SJSA1 (cell line): ENCODE data around the gene GRAP2. TPM values are rescaled to one million over a fixed set of nuclear protein-coding genes. Genes with fewer than 3 reads are reported as not detected.

Source experiments
- DNase-seq, 2 experiments: peaks; one replicate each; pipeline ENCODE4 v3.0.0-alpha.2; 2015 to 2020; ENCODE audit warnings: low spot score in 2 of 2, low read depth in 1 of 2
- H3K27ac ChIP-seq: fragments of 250-450 bp; sonication (Bioruptor Pico); 2 replicates; pipeline ENCODE4 v1.5.1; 2020; ENCODE audit warnings: mild to moderate bottlenecking, moderate library complexity
- H3K27me3 ChIP-seq: fragments of 250-450 bp; sonication (Bioruptor Pico); replicated peaks from 2 replicates; pipeline ENCODE4 v1.5.1; 2020; ENCODE audit warnings: mild to moderate bottlenecking, moderate library complexity
- H3K36me3 ChIP-seq: fragments of 250-450 bp; sonication (Bioruptor Pico); 2 replicates; pipeline ENCODE4 v1.5.1; 2020; ENCODE audit warnings: mild to moderate bottlenecking
- H3K4me1 ChIP-seq: fragments of 250-450 bp; sonication (Bioruptor Pico); replicated peaks from 2 replicates; pipeline ENCODE4 v1.6.1; 2021; ENCODE audit warnings: mild to moderate bottlenecking
- H3K4me3 ChIP-seq: fragments of 250-450 bp; sonication (Bioruptor Pico); 2 replicates; pipeline ENCODE4 v1.5.1; 2020; ENCODE audit warnings: mild to moderate bottlenecking
- H3K9me3 ChIP-seq: fragments of 250-450 bp; sonication (Bioruptor Pico); replicated peaks from 2 replicates; pipeline ENCODE4 v1.5.1; 2020; ENCODE audit warnings: mild to moderate bottlenecking
- total RNA-seq: library from RNA; depleted of rRNA; stranded (reverse); fragments of >200 nt; shearing (Covaris generic); gene quantifications from 2 replicates; pipeline ENCODE4 v1.2.3, GENCODE V29; 2014

The GRAP2 gene
- total RNA-seq, 1 experiment from 2014 or later = 0.61 TPM

DNA sequence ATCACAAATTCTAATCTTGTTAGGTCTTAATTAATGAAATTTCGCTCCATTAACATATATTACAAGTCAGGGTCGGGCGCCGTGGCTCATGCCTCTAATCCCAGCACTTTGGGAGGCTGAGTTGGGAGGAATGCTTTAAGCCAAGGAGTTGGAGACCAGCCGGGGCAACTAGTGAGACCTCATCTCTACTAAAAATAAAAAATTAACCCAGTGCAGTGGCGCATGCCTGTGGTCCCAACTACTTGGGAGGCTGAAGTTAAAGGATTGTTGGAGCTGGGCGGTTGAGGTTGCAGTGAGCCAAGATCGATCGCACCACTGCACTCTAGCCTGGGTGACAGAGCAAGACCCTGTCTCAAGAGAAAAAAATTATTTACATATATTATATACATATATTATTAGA, 61.2 kb downstream of the GRAP2 start:
- Histone ChIP-seq H3K4me3 (no peak overlapping the region), H3K27me3 (no peaks in the 10 kb centered on the region), H3K27ac (peak overlapping the region; percentile 94), H3K4me1 (peaks cover 48% of the 10 kb centered on the region), H3K36me3 (no peaks in the 10 kb centered on the region), H3K9me3 (no peaks in the 10 kb centered on the region)
- peak; percentile 54 to 57 for DNase-seq

DNA sequence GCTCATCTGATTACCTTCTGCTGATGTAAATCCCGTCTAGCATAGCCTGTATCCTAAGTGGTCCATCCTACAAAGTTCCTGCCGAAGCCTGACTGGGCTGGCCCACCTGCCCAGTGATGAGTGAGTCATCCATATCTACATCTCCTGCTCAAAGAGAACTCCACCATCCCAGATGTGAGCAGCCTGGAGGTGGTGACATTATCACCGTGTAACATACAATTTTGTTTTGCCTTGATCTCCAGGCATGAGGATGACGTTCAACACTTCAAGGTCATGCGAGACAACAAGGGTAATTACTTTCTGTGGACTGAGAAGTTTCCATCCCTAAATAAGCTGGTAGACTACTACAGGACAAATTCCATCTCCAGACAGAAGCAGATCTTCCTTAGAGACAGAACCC, 64.9 kb downstream of the GRAP2 start:
- Histone ChIP-seq H3K27me3 (no peaks in the 10 kb centered on the region), H3K4me3 (no peak overlapping the region), H3K9me3 (no peaks in the 10 kb centered on the region), H3K4me1 (peaks cover 54% of the 10 kb centered on the region), H3K36me3 (no peaks in the 10 kb centered on the region), H3K27ac (no peak overlapping the region)
- no peak for DNase-seq

DNA sequence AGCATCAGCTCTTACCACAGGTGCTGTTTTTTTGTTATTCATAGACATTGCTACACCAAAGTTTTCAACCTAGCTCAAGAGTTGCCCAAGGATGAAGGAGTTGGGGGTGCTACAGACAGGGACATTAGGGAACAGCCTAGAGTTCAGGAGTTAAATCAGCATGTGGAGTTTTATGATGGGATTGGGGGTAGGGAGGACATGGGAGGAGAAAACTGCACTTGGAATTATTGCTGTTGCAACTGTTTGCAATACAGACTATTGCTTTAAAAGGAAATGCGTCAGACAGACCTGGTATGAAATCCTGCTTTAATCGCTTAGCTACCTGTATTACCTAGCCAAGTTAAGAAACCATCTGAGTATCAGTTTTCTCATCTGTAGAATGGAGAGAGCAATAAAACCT, 65.6 kb downstream of the GRAP2 start:
- DNase-seq = no peak
- Histone ChIP-seq H3K36me3 (no peaks in the 10 kb centered on the region), H3K4me3 (no peak overlapping the region), H3K27ac (peak overlapping the region; percentile 42), H3K27me3 (no peaks in the 10 kb centered on the region), H3K9me3 (no peaks in the 10 kb centered on the region), H3K4me1 (peaks cover 48% of the 10 kb centered on the region)

DNA sequence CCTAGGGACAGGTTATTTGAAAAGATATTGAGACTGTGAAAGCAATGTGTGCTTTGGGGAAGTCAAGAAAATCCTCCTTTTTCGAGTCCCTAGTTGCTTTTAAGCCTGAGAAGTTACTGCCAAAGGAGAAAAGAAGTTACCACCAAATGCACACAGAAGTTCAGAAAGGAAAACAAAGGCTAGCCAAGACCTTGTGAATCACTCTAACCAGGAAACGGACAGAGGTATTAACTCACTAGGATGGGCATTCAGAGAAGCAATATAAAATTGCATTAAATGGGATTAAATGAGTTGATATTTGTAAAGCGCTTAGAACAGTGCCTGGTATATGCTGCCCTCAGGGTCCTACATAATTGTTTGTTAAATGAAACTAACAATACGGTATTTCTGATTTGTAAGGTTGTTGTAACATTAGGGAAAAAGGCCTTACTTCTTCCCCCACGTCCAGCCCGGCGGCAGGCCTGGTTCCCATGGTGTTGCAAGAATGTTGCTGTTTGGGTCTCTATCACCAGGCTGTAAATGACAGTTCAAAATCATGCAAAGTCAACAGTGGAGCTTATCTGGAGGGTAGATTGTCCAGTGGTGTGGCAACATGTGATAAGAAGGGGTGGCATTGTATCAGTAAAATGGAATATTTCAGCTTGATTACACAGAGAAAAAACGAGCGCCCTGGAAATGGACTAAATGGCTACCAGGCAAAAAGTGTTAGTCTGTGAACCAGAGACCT, 66.4 kb downstream of the GRAP2 start:
- Histone ChIP-seq H3K36me3 (no peaks in the 10 kb centered on the region), H3K27ac (peak overlapping the region; percentile 42), H3K27me3 (no peaks in the 10 kb centered on the region), H3K9me3 (no peaks in the 10 kb centered on the region), H3K4me3 (no peak overlapping the region), H3K4me1 (peaks cover 41% of the 10 kb centered on the region)
- DNase-seq = peak in 1 of 2 experiments; percentile 55

DNA sequence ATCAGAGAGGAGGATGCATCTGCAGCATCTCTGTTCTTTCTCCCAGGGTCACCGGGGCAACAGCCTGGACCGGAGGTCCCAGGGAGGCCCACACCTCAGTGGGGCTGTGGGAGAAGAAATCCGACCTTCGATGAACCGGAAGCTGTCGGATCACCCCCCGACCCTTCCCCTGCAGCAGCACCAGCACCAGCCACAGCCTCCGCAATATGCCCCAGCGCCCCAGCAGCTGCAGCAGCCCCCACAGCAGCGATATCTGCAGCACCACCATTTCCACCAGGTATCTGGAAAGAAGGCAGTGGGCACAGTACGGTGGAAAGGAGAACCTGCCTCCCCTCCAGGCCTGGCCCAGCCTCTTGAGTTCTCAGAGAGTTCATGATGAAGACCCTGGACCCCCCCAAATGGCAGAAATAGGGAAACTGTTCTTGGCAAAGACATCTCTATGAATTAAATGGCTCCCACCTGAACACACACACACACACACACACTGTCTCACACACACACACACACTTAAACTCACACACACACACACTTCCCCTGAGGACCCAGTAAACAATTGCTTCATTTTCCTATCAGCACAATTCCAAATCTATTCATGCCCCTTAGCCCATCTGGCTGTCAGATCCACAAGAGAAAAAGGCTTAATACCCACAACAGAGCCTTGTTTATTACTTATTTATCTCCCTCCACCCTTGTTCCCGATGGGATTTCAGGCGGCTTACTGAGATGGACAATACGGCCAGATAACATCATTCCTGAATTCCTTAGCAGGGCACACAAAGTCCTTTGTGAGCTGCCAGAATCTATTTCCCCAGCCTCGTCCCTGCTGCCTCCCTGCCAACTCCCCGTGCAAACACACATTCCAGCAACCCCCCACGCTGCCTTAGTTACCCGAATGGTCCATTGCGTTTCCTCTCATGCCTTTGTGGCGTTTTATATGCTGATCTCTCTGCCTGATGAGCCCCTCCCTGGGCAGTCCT, 67.4 kb downstream of the GRAP2 start:
- Histone ChIP-seq H3K27me3 (no peaks in the 10 kb centered on the region), H3K27ac (0 out of 2 replicates have a peak overlapping the region, but pooled peaks have one; percentile 24), H3K9me3 (no peaks in the 10 kb centered on the region), H3K4me3 (no peak overlapping the region), H3K36me3 (no peaks in the 10 kb centered on the region), H3K4me1 (peaks cover 36% of the 10 kb centered on the region)
- peak; percentile 53 to 68 for DNase-seq

DNA sequence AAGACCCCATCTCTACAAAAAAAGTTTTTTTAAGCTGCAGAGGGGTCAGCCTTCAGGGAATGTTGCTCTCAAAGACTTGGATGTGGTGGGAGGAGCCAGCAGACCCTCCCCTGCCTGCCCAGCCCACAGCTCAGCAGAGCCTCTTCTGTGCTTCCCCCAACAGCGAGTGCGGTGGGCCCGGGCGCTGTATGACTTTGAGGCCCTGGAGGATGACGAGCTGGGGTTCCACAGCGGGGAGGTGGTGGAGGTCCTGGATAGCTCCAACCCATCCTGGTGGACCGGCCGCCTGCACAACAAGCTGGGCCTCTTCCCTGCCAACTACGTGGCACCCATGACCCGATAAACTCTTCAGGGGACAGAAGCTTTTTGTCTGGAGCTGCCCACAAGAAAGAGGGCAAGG, 69.9 kb downstream of the GRAP2 start:
- DNase-seq = no peak
- no peak overlapping the region for H3K4me3 ChIP-seq
- H3K27ac ChIP-seq = no peak overlapping the region
- H3K36me3 ChIP-seq = no peaks in the 10 kb centered on the region
- H3K9me3 ChIP-seq = no peaks in the 10 kb centered on the region
- no peaks in the 10 kb centered on the region for H3K27me3 ChIP-seq
- peaks cover 36% of the 10 kb centered on the region for H3K4me1 ChIP-seq

DNA sequence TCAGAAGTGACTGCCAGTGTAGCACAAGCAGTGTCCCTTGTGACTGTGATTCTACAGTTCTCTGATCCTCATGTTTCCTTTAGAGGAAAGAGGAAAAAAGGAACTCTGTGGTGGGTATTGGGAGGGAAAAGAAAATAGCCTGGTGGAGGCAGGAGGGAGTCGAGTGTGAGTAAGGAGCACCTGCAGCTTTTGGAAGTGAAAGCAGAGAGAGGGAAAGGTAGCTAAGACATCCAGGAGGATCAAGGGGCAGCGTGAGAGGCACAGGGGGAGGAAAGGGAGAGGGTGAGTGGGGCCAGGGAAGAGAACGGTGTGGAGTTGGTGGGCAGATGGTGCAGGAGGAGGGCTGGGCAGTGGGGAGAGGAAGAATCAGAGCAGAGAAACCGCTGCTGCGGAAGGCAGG, 71.8 kb downstream of the GRAP2 start:
- H3K36me3 ChIP-seq = no peaks in the 10 kb centered on the region
- H3K27ac ChIP-seq = no peak overlapping the region
- peaks cover 20% of the 10 kb centered on the region for H3K4me1 ChIP-seq
- H3K4me3 ChIP-seq = no peak overlapping the region
- H3K9me3 ChIP-seq = no peaks in the 10 kb centered on the region
- no peak for DNase-seq
- no peaks in the 10 kb centered on the region; the same call in 1 of the 2 replicates for H3K27me3 ChIP-seq

DNA sequence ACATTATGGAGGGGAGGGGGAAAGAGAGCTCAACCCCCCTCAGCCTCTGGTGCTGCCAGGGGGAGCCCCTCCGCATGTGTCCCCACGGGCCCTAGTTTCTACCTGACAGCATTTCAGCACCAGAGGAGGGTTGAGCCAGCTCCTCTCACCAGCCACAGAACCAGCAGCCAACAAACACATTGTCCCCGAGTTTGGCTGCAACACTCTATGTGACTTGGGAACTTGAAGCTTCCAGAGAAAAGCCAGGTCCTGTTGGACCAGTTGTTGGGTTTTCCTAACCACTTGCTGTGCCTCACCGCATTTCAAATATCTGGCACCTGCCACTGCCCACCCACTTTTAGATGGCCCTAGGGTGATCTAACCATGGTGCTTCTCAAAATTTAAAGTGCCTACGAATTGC, 72.8 kb downstream of the GRAP2 start:
- peaks cover 10% of the 10 kb centered on the region for H3K4me1 ChIP-seq
- H3K27me3 ChIP-seq = no peaks in the 10 kb centered on the region; the same call in 1 of the 2 replicates
- H3K4me3 ChIP-seq = no peak overlapping the region

DNA sequence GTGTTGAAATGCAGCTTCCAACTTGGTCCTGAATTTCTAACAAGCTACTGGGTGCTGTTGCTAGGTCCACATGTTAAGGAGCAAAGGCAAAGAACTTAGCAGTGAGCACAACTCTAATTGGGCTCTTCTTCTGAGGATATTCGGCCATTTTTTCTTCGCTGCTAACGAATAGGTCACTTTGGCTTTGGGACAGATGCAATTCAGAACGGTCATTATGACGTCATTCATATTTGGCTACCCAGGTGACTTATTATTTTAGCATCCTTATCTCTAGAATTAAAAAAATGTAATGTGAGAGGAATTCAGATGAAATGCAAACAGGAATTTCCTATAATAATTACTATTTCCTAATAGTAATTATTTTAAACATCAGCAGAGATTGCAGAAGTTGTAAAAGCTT, 73.2 kb downstream of the GRAP2 start:
- peaks cover 6% of the 10 kb centered on the region for H3K4me1 ChIP-seq
- H3K27ac ChIP-seq = no peak overlapping the region
- H3K27me3 ChIP-seq = no peaks in the 10 kb centered on the region; the same call in 1 of the 2 replicates
- DNase-seq = no peak
- no peak overlapping the region for H3K4me3 ChIP-seq
- no peaks in the 10 kb centered on the region for H3K9me3 ChIP-seq
- H3K36me3 ChIP-seq = no peaks in the 10 kb centered on the region

More for the DNA sequence above, 72.8 kb downstream of the GRAP2 start:
- Histone ChIP-seq H3K36me3 (no peaks in the 10 kb centered on the region), H3K9me3 (no peaks in the 10 kb centered on the region), H3K27ac (no peak overlapping the region)
- no peak for DNase-seq

DNA sequence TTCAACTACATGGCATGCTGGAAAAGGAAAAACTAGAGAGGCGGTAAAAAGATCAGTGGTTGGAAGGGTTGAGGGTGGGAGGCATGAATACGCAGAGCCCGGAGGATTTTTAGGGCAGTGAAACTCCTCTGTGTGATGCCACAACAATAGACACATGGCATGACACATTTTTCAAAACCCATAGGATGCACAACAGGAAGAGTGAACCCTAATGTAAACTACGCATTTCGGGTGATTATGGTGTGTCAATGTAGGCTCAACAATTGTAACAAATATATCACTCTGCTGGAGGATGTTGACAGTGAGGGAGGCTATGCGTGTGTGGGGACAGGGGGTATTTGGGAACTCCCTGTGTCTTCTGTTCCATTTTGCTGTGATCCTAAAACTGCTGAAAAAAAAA, 78.2 kb downstream of the GRAP2 start:
- no peaks in the 10 kb centered on the region for H3K9me3 ChIP-seq
- no peak overlapping the region for H3K4me3 ChIP-seq
- H3K27me3 ChIP-seq = no peaks in the 10 kb centered on the region; the same call in 1 of the 2 replicates
- no peaks in the 10 kb centered on the region for H3K36me3 ChIP-seq
- H3K27ac ChIP-seq = no peak overlapping the region
- no peak for DNase-seq
- H3K4me1 ChIP-seq = no peaks in the 10 kb centered on the region

DNA sequence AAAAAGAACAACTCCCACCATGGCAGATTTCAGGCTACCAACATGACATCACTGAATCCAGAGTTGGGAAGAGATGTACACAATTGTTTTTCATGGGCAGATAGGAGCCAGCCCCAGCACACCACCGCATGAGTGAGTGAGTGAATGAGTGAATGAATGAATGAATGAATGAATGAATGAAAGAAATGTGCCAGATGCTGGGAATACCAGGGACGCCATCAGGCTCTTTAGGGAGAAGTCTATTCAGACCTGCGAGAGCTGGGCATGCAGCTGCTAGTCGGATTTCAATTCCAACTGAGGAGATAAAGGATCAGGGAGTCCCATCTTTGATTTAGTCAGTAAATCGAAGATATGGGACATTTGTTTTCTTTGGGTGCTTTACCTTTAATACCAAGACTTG, 78.6 kb downstream of the GRAP2 start:
- Histone ChIP-seq H3K27me3 (no peaks in the 10 kb centered on the region; the same call in 1 of the 2 replicates), H3K36me3 (no peaks in the 10 kb centered on the region), H3K27ac (no peak overlapping the region), H3K4me3 (no peak overlapping the region), H3K4me1 (no peaks in the 10 kb centered on the region), H3K9me3 (no peaks in the 10 kb centered on the region)
- DNase-seq = no peak

DNA sequence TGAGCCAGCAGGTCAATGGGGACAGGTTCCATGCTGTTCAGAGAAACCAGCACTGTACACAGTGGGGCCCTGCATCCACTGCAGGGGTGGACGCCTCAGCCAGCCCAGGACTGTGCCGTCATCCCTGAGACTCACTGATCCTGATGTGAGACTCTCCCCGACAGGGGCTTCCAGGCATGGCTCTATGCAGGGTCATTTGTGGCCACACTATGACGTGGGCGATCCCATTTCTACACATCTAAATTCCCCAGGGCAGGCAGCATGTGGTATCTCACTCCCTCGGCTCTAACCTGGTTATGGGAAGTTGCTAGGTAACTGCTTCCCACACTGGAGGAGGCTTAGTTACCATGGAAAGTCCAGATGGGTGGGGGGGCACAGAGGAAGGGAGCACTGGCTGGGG, 79.7 kb downstream of the GRAP2 start:
- H3K9me3 ChIP-seq = no peaks in the 10 kb centered on the region
- H3K4me1 ChIP-seq = no peaks in the 10 kb centered on the region
- no peak overlapping the region for H3K4me3 ChIP-seq
- DNase-seq = no peak
- H3K27me3 ChIP-seq = no peaks in the 10 kb centered on the region; the same call in 1 of the 2 replicates
- H3K36me3 ChIP-seq = no peaks in the 10 kb centered on the region
- no peak overlapping the region for H3K27ac ChIP-seq

DNA sequence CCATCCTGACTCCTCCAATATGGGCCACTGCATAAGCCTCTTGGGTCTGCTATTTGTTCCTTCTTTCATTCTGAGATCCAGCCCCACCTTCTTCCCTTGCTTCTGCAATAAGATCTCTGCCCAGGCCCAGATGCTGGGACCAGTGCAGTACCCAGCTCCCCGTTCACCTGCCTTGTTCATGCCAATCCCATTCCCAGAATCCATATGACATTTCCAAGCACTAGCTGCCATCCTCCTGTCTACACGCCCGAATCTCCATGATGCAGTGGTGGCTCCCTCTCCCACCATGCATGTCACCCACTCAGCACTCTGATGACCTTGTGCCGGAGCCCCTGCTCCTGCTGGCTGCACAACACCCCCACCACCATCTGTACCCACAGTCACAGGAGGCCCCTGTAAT, 82.5 kb downstream of the GRAP2 start:
- Histone ChIP-seq H3K27me3 (no peaks in the 10 kb centered on the region), H3K4me3 (no peak overlapping the region), H3K4me1 (no peaks in the 10 kb centered on the region), H3K27ac (no peak overlapping the region), H3K36me3 (no peaks in the 10 kb centered on the region), H3K9me3 (no peaks in the 10 kb centered on the region)
- no peak for DNase-seq

DNA sequence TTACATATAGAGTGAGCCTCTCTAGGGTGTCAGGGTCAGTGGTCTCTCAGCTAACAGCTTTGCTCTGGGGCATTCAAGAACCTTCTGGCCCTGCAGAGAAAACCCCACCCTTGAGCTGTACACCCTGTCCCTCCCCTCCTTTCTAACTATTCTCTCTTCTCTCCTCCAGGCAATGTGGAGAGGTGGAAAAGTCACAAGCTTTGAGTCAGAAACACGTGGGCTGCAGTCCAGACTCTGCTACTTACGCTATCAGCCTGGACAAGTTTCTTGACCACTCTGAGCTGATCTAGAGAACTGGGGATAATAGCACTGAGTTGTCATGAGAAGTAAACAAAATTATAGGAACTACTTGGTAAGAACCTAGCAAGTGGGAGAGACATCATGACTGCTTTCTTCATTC, 83.1 kb downstream of the GRAP2 start:
- no peak for DNase-seq
- Histone ChIP-seq H3K36me3 (no peaks in the 10 kb centered on the region), H3K4me3 (no peak overlapping the region), H3K27me3 (no peaks in the 10 kb centered on the region), H3K4me1 (no peaks in the 10 kb centered on the region), H3K27ac (no peak overlapping the region), H3K9me3 (no peaks in the 10 kb centered on the region)
